ENCODE measurements around the gene BBOF1. TPM values are rescaled to one million over a fixed set of nuclear protein-coding genes. Genes with fewer than 3 reads are reported as not detected.

Gene BBOF1
- total RNA-seq, 1 experiment from 2014 or later: 1.6 TPM

DNA sequence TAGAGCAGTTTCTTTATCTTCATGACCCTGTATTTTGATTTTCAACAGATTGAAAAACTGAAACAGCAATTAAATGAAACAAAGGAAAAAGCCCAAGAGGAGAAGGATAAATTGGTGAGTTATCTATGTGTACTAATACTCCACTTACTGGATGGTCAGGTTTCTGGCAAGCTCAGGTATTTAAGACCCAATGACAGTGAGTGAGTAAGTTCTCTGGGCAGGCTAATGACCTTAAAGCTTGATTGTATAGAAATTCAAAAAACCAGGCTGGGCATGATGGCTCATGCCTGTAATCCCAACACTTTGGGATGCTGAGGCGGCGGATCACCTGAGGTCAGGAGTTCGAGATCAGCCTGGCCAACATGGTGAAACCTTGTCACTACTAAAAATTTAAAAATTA lies 10.0 kb downstream of the BBOF1 start:
- no peaks in the 10 kb centered on the region for H3K27me3 ChIP-seq (replicated peaks; ENCODE audit: insufficient read depth, low read depth, low read length, poor library complexity)
- BruUV-seq (replicated peaks): no TSS peak
- no peak overlapping the region for H3K27ac ChIP-seq (ENCODE audit: low read depth, low read length, poor library complexity, severe bottlenecking)
- intact Hi-C loops (cut with micrococcal nuclease; ENCODE audit: unreplicated experiment): no loop called here
- ChIA-PET CTCF (no interaction called here), POLR2A (ENCODE audit: low non-redundant PET) (no interaction called here)
- TF ChIP-seq, protein P1, sequence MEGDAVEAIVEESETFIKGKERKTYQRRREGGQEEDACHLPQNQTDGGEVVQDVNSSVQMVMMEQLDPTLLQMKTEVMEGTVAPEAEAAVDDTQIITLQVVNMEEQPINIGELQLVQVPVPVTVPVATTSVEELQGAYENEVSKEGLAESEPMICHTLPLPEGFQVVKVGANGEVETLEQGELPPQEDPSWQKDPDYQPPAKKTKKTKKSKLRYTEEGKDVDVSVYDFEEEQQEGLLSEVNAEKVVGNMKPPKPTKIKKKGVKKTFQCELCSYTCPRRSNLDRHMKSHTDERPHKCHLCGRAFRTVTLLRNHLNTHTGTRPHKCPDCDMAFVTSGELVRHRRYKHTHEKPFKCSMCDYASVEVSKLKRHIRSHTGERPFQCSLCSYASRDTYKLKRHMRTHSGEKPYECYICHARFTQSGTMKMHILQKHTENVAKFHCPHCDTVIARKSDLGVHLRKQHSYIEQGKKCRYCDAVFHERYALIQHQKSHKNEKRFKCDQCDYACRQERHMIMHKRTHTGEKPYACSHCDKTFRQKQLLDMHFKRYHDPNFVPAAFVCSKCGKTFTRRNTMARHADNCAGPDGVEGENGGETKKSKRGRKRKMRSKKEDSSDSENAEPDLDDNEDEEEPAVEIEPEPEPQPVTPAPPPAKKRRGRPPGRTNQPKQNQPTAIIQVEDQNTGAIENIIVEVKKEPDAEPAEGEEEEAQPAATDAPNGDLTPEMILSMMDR (conservative IDR thresholded peaks at IDR 0.05; ENCODE audit: low read depth, low read length): no peak
- no peak for TF ChIP-seq EZH2 (IDR thresholded peaks at IDR 0.05; ENCODE audit: borderline replicate concordance, low read depth, low read length, poor library complexity, severe bottlenecking)
- no peaks in the 10 kb centered on the region for H3K36me3 ChIP-seq (ENCODE audit: insufficient read depth, low read length, poor library complexity, severe bottlenecking)
- H3K9me3 ChIP-seq (ENCODE audit: low read depth, low read length, poor library complexity, severe bottlenecking): no peaks in the 10 kb centered on the region
- no peak for DNase-seq (ENCODE audit: low spot score)
- no peak overlapping the region for H3K4me3 ChIP-seq (ENCODE audit: low read depth, low read length, poor library complexity, severe bottlenecking)
- H3K4me1 ChIP-seq (ENCODE audit: insufficient read depth, low read length, poor library complexity, severe bottlenecking): no peaks in the 10 kb centered on the region

- CTCF ChIA-PET: no interaction called here
- no peak overlapping the region for H3K4me3 ChIP-seq (ENCODE audit: low read depth, low read length, poor library complexity, severe bottlenecking)
- H3K27me3 ChIP-seq (replicated peaks; ENCODE audit: insufficient read depth, low read depth, low read length, poor library complexity): no peaks in the 10 kb centered on the region
- TF ChIP-seq EZH2 (IDR thresholded peaks at IDR 0.05; ENCODE audit: borderline replicate concordance, low read depth, low read length, poor library complexity, severe bottlenecking): no peak
- TF ChIP-seq, protein P1 (conservative IDR thresholded peaks at IDR 0.05; ENCODE audit: low read depth, low read length): no peak
- DNase-seq (ENCODE audit: low spot score): no peak
- POLR2A ChIA-PET (ENCODE audit: low non-redundant PET): no interaction called here
- no peaks in the 10 kb centered on the region for H3K9me3 ChIP-seq (ENCODE audit: low read depth, low read length, poor library complexity, severe bottlenecking)
- no peak overlapping the region for H3K27ac ChIP-seq (ENCODE audit: low read depth, low read length, poor library complexity, severe bottlenecking)
- intact Hi-C loops (cut with micrococcal nuclease; ENCODE audit: unreplicated experiment): no loop called here
- H3K36me3 ChIP-seq (ENCODE audit: insufficient read depth, low read length, poor library complexity, severe bottlenecking): no peaks in the 10 kb centered on the region
- no peaks in the 10 kb centered on the region for H3K4me1 ChIP-seq (ENCODE audit: insufficient read depth, low read length, poor library complexity, severe bottlenecking)
- no TSS peak for BruUV-seq (replicated peaks)
These were observed 15.4 kb downstream of the BBOF1 start for GRCh38 chr14:74034572-74034971.

DNA sequence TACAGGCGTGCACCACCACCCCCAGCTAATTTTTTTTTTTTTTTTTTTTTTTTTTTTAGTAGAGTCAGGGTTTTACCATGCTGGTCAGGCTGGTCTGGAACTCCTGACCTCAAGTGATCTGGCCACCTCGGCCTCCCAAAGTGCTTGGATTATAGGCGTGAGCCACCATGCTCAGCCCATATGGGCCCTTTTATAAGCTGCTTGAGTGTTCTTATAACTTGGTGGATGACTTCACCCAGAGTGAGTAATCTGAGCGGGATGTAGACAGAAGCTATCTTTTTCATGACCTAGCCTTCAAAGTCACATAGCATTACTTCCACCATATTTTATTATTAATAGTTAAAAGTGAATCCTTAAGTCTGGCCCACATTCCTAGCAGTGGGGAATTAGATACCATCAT lies 16.4 kb downstream of the BBOF1 start:
- no peak for DNase-seq (ENCODE audit: low spot score)
- Histone ChIP-seq H3K4me1 (ENCODE audit: insufficient read depth, low read length, poor library complexity, severe bottlenecking) (no peaks in the 10 kb centered on the region), H3K36me3 (ENCODE audit: insufficient read depth, low read length, poor library complexity, severe bottlenecking) (no peaks in the 10 kb centered on the region), H3K27me3 (replicated peaks; ENCODE audit: insufficient read depth, low read depth, low read length, poor library complexity) (no peaks in the 10 kb centered on the region), H3K27ac (ENCODE audit: low read depth, low read length, poor library complexity, severe bottlenecking) (no peak overlapping the region), H3K4me3 (ENCODE audit: low read depth, low read length, poor library complexity, severe bottlenecking) (no peak overlapping the region), H3K9me3 (ENCODE audit: low read depth, low read length, poor library complexity, severe bottlenecking) (no peaks in the 10 kb centered on the region)
- CTCF ChIA-PET: interaction anchor here (0.6 kb wide), 1 partner anchor 128 kb away, joined by 4 read pairs; no protein-coding TSS in a partner anchor
- intact Hi-C loops (cut with micrococcal nuclease; ENCODE audit: unreplicated experiment): loop anchor here (5.0 kb wide), 1 partner anchor 528 kb away; no protein-coding TSS in a partner anchor
- POLR2A ChIA-PET (ENCODE audit: low non-redundant PET): no interaction called here
- no TSS peak for BruUV-seq (replicated peaks)
- TF ChIP-seq, protein P1 (conservative IDR thresholded peaks at IDR 0.05; ENCODE audit: low read depth, low read length): no peak
- no peak for TF ChIP-seq EZH2 (IDR thresholded peaks at IDR 0.05; ENCODE audit: borderline replicate concordance, low read depth, low read length, poor library complexity, severe bottlenecking)

Data from A673 (cell line).